IPS-15b (cell line): ENCODE measurements around the gene GULP1.

Experiments
- H3K27me3 ChIP-seq: one replicate; pipeline ENCODE4 v1.6.1; 2013; ENCODE audit warnings: low read length; ENCODE audit not compliant: control insufficient read depth, insufficient read depth
- H3K36me3 ChIP-seq: one replicate; pipeline ENCODE4 v1.6.1; 2013; ENCODE audit warnings: low read length; ENCODE audit not compliant: control insufficient read depth, insufficient read depth
- H3K4me1 ChIP-seq: one replicate; pipeline ENCODE4 v1.6.1; 2013; ENCODE audit warnings: mild to moderate bottlenecking, low read length; ENCODE audit not compliant: control insufficient read depth, insufficient read depth
- H3K4me3 ChIP-seq: one replicate; pipeline ENCODE4 v1.5.1; 2013; ENCODE audit warnings: low read depth, low read length
- H3K9ac ChIP-seq: one replicate; pipeline ENCODE4 v1.6.1; 2013; ENCODE audit warnings: low read depth, mild to moderate bottlenecking, low read length
- H3K9me3 ChIP-seq: one replicate; pipeline ENCODE4 v1.6.1; 2013; ENCODE audit warnings: mild to moderate bottlenecking, low read length; ENCODE audit not compliant: control insufficient read depth, insufficient read depth

Gene GULP1

DNA sequence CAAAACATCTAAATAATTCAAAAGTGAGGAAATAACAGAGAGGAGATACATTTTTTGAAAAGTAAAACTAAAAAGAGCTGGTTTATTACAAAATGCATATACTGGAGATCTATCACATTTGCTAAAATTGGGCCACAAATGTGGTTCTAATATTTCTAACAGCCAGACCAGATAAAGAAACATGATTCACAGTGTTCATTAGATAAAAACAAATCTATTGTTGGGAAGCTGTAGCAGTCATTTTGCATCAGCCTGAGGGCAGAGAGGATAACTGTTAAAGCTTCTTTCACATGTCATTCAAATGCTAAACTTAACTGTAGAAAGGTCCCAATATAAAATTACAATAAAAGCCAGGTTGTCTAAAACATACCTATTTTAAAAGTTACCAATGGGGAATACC lies 148.3 kb downstream of the GULP1 start:
- H3K4me1 ChIP-seq, result peaks cover 27% of the 10 kb centered on the region
- H3K27me3 ChIP-seq, result no peaks in the 10 kb centered on the region
- no peaks in the 10 kb centered on the region for H3K36me3 ChIP-seq
- no peaks in the 10 kb centered on the region for H3K9me3 ChIP-seq
- no peak overlapping the region for H3K9ac ChIP-seq
- H3K4me3 ChIP-seq, result no peak overlapping the region

- H3K36me3 ChIP-seq, result no peaks in the 10 kb centered on the region
- H3K4me1 ChIP-seq, result peaks cover 27% of the 10 kb centered on the region
- no peaks in the 10 kb centered on the region for H3K27me3 ChIP-seq
- H3K9ac ChIP-seq, result no peak overlapping the region
- H3K4me3 ChIP-seq, result no peak overlapping the region
- no peaks in the 10 kb centered on the region for H3K9me3 ChIP-seq
Measured at GRCh38 chr2:188440849-188441248, 149.2 kb downstream of the GULP1 start.

GRCh38 chr2:188441288-188441947 lies 149.7 kb downstream of the GULP1 start:
- Histone ChIP-seq H3K9ac (no peak overlapping the region), H3K9me3 (no peaks in the 10 kb centered on the region), H3K27me3 (no peaks in the 10 kb centered on the region), H3K36me3 (no peaks in the 10 kb centered on the region), H3K4me1 (peaks cover 27% of the 10 kb centered on the region), H3K4me3 (no peak overlapping the region)

DNA sequence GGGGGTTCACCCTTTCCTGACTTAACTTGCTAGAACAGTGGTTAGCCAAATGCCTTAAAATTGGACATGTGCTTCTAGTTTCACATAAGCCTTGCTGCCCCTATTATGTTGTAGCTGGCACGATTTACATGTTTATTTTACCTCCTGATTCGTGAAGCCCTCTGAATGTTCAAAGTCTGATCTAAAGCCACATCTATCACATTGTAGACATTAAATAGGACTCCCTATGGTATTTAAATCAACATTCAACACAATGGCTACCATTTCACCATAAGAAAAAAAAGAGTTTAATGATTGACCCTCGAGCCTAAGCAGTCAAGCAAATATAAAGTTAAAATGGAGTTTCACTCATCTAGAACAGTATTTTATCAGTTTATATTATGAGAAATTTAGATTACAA lies 151.5 kb downstream of the GULP1 start:
- Histone ChIP-seq H3K9me3 (no peaks in the 10 kb centered on the region), H3K36me3 (no peaks in the 10 kb centered on the region), H3K9ac (no peak overlapping the region), H3K4me3 (no peak overlapping the region), H3K4me1 (peaks cover 27% of the 10 kb centered on the region), H3K27me3 (no peaks in the 10 kb centered on the region)

DNA sequence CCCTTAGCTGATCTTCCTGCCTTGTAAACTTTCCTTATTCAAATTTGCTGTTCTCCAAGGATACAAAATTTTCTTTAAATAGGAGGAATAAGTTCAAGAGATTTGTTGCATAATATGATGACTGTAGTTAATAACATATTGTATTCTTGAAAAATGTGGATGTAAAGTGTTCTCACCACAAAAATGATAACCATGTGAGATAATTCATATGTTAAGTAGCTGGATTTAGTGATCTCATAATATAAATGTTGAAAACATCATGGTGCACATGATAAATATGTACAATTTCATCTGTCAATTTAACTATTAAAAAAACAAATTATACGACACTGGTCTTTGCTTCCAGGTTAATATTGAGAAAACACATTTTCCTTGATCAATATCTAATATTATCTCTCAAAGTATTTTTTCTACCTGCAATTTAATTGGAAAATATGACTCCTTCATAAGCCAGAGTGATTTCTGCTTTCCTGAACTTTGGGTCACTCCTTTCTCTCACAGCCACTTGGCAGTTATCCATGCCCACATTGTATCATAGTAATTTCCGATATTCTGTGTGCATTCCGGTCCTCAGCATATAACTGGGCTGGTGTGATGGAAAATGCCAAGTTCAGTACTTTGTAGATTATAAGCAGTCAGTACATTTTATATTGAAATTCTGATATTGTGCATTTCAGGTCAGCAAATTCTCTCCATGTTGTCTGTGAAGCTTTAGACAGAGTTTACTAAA lies 152.6 kb downstream of the GULP1 start:
- H3K4me1 ChIP-seq, result peaks cover 26% of the 10 kb centered on the region
- no peaks in the 10 kb centered on the region for H3K27me3 ChIP-seq
- no peak overlapping the region for H3K9ac ChIP-seq
- H3K9me3 ChIP-seq, result no peaks in the 10 kb centered on the region
- no peaks in the 10 kb centered on the region for H3K36me3 ChIP-seq
- H3K4me3 ChIP-seq, result no peak overlapping the region

DNA sequence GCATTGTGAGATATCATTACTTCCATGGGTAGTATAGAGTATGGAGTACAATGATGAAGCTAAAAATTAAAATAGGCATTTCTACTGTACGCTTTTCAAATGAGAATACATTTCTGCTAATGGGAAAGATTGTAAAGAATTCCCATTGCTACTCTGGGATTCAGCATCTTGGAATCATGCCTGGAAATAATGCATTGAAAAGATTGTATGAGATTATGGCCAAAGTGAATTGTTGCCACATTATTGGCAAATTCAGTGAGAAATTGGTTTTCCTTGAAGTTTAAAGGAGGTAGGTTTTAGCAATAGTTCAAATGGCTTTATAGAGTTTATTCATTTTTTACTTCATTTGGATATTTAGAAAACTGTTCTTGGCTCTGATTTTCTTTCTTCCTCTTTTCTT lies 157.9 kb downstream of the GULP1 start:
- no peaks in the 10 kb centered on the region for H3K27me3 ChIP-seq
- no peak overlapping the region for H3K9ac ChIP-seq
- H3K36me3 ChIP-seq, result no peaks in the 10 kb centered on the region
- H3K4me1 ChIP-seq, result no peaks in the 10 kb centered on the region
- H3K9me3 ChIP-seq, result peaks cover 7% of the 10 kb centered on the region
- H3K4me3 ChIP-seq, result no peak overlapping the region

GRCh38 chr2:188449971-188450370 lies 158.3 kb downstream of the GULP1 start:
- H3K4me3 ChIP-seq, result no peak overlapping the region
- H3K36me3 ChIP-seq, result no peaks in the 10 kb centered on the region
- H3K27me3 ChIP-seq, result no peaks in the 10 kb centered on the region
- H3K9me3 ChIP-seq, result peaks cover 10% of the 10 kb centered on the region
- no peak overlapping the region for H3K9ac ChIP-seq
- no peaks in the 10 kb centered on the region for H3K4me1 ChIP-seq

DNA sequence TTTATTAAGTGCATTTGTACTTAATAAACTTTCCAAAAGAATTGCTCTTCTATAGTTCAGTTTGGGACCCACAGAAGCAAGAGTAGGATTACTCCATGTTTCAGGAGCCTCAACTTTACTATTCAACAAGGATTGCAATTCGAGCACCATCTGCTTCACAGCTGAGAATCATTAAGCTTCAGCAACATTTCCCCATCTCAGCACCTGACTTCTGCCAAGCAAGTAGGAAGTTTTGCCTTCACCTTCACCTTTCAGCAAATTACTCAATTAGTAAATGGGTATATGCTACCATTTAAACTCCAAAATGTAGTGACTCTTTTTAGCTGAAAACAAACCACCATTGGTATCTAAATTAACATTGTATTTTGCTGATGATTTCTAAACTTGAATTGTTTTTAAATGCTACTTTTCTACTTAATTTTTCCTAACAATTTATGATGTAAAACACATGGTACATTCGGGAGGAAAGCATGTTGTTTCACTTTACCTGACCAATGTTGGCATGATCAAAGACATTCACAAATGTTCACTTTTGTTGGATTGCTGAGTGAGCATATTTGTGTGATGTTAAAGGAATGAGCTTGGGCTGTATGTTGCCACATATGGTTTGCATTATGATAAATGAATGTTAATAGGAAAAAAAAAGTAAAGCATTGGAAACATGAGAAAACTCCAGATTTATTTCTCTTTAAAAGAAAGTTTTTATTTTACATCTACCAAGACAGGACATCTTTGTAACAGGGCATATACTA lies 159.2 kb downstream of the GULP1 start:
- Histone ChIP-seq H3K9ac (no peak overlapping the region), H3K4me3 (no peak overlapping the region), H3K27me3 (no peaks in the 10 kb centered on the region), H3K9me3 (peaks cover 10% of the 10 kb centered on the region), H3K4me1 (no peaks in the 10 kb centered on the region), H3K36me3 (no peaks in the 10 kb centered on the region)

DNA sequence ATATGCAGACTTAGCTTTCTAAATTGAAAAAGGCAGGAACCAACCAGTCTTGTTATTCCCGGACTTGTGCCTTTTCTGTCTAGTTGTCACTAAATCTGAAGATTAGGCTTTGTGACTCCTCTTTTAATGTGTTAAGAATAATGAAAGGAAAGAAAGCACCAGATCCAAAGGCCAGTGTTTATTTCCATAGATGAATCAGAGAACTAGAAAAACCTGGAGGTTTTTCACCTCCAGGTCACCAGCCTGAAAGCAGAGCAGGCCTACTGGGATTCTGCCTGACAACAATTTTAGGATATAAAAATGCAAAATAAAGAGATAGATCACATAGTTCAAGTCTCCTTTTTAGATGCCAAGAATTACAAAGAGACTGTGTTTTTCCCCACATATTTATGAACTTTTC lies 160.4 kb downstream of the GULP1 start:
- Histone ChIP-seq H3K4me1 (peaks cover 3% of the 10 kb centered on the region), H3K9ac (no peak overlapping the region), H3K27me3 (no peaks in the 10 kb centered on the region), H3K9me3 (peaks cover 10% of the 10 kb centered on the region), H3K36me3 (no peaks in the 10 kb centered on the region), H3K4me3 (no peak overlapping the region)

DNA sequence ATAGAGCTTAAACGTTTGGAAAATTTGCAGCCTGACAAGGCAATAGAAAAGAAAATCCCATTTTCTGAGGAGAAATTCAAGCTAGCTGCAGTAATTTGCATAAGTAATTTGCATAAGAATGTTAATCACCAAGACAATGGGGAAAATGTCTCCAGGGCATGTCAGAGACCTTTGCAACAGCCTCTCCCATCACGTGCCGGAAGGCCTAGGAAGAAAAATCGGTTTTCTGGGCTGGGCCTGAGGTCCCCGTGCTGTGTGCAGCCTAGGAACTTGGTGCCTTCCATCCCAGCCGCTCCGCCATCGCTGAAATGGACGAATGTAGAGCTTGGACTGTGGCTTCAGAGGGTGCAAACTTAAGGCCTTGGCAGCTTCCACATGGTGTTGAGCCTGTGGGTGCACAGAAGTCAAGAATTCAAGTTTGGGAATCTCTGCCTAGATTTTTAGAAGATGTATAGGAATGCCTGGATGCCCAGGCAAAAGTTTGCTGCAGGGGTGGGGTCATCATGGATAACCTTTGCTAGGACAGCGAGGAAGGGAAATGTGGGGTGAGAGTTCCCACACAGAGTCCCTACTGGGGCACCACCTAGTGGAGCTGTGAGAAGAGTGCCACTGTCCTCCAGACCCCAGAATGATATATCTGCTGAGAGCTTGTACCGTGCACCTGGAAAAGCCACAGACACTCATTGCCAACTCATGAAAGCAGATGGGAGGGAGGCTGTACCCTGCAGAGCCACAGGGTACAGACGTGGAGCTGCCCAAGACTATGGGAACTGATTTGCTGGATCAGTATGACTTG lies 164.6 kb downstream of the GULP1 start:
- Histone ChIP-seq H3K27me3 (no peaks in the 10 kb centered on the region), H3K9ac (no peak overlapping the region), H3K9me3 (peaks cover 13% of the 10 kb centered on the region), H3K4me3 (no peak overlapping the region), H3K4me1 (peaks cover 3% of the 10 kb centered on the region), H3K36me3 (no peaks in the 10 kb centered on the region)

DNA sequence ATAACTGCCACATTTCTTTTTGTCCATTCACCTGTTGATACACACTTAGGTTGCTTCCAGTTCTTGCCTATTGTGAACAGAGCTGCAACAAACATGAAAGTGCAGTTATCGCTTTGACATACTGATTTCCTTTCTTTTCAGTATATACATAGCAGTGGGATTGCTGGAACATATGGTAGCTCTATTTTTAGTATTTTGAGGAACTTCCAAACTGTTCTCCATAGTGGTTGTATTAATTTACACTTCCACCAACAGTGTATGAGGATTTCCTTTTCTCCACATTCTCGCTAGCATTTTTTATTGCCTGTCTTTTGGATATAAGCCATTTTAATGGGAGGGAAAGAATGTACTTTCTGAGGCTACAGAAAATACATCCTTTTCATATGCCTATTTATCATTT lies 167.4 kb downstream of the GULP1 start:
- no peak overlapping the region for H3K4me3 ChIP-seq
- H3K9me3 ChIP-seq, result peaks cover 11% of the 10 kb centered on the region
- H3K36me3 ChIP-seq, result no peaks in the 10 kb centered on the region
- H3K4me1 ChIP-seq, result peaks cover 20% of the 10 kb centered on the region
- no peak overlapping the region for H3K9ac ChIP-seq
- no peaks in the 10 kb centered on the region for H3K27me3 ChIP-seq
